ENCODE data around the gene MAPK4.

- TF ChIP-seq CTCF (IDR thresholded peaks at IDR 0.05; ENCODE audit: low read length) (no peak), EZH2 (IDR thresholded peaks at IDR 0.05; ENCODE audit: borderline replicate concordance, low read length) (no peak)
Observed at GRCh38 chr18:50661013-50661412, 101.1 kb downstream of the MAPK4 start.
